IPS-NIHi7 (cell line): Measurements from ENCODE around the gene ENDOV.
"Not testable (repeated sequence)": the region's sequence is repeated elsewhere in the genome, so short reads cannot be mapped to it uniquely, and the experiment has no call there.

ENCODE experiments used
- DNase-seq: peaks from one replicate; pipeline ENCODE4 v3.0.0; 2012; ENCODE audit warnings: mixed read lengths; ENCODE audit errors: extremely low spot score

The ENDOV gene

GRCh38 chr17:80388601-80389000, 26.4 kb upstream of the ENDOV start:
- DNase-seq, result no peak

DNA sequence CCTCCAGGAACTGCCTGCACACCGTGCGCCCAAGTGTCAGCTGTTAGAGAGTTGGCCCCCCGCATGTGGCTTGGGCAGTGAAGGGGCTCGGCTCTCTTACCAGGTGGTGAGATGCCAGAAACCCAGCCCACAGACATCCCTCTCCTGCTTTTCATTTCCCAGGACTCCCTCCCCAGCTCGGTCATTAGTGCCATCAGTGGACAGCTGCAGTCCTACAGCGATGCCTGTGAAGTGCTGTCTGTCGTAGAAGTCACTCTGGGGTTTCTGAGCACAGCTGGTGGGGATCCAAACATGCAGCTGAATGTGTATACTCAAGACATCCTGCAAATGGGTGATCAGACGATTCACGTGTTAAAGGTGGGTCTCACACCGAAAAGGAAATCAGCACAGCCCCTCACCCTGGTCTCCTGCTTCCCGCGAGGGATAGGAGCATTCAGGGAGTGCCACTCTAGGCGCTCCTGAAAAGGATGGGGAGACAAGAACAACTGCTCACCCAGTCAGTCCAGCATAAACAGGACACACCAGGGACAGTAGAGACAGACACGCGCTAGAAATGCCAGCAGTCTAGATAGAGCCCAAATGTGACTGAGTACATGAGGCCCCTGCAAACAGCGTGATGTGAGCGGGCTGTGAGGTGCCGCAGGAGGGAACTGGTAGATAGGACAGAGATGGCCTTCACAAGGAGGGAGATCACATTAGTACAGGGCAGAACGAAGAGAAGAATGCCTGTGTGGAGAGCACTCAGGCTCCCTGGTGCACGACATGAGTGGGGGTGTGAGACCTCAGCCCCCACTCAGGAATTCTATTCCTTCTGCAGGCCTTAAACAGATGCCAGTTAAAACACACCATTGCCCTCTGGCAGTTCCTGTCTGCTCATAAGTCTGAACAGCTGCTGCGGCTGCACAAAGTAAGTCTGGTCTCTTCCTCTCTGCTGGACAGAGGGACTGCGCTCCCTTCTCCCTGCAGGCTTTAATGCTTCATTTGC, 25.7 kb upstream of the ENDOV start:
- DNase-seq, result peak; percentile 3

DNA sequence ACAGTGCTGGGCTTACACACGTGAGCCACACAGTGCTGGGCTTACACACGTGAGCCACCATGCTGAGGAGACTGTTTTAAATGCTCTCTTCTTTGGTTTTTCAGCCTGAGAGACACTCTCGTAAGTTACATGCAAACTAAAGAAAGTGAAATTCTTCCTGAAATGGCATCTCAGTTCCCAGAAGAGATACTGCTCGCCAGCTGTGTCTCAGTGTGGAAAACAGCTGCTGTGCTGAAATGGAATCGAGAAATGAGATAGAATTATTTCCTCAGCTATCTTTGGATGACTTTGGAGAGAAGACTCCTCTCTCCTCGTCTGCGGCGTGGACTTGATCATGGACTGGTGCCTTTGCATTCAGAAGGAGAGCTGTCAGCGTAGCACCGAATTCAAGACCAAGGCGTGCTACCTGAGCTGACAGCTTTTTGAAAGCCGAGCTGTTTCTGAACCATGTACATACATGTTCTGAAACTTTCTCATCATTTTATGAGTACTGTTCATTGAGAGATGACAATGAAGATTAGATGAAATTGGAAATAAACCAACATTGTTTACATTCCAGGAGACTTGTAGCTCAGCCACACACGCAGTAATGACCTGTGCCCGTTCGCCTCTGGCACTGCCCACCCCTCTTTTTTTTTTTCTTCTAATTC, 21.6 kb upstream of the ENDOV start:
- DNase-seq, result no peak

DNA sequence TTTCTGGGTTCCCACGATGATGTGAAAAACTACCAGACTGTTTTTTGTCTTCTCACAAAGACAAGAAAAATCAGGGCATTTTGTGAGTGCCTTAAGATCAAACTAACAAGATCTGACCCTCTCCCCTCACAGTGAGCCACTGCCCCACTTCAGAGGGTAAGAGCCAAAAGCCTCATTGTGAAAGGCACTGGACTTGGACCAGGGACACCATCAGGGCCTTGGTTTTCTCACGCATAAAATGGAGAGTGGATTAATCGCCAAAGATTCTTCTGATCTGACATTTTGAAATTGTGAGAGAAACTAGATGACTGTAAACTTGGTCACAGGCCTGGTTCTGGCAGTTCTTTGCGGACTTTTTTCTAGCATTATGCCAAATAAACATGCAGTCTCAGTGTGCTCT, 21.0 kb upstream of the ENDOV start:
- no peak for DNase-seq

DNA sequence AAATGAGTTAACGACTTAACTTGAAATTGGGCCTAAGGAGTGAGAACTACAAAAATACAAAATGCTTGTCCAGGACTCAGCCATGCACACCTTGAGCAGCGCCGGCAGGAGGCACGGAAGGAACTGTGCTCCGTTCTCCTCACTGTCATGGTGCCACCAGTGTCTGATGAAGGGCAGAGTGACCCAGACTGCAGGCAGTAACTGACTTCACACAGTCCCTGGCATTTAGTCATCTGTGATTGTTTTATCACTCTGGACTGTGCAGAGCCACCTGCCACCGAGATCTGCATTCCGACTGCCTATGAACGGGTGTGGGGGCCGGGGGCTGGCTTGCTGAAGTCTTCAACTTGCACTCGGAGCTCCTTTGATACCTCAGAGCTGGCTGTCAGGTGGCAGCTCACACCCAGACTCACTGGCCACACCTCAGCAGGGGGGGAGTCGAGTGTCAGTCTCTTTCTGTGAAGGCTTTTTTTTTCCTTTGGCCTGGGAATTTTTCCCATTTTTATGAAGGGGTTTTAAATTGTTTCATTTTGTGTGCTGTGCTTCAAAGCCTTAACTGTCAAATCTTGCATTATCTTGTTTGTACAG, 20.2 kb upstream of the ENDOV start:
- DNase-seq, result no peak

- DNase-seq, result peak; percentile 63
Measured at GRCh38 chr17:80395402-80396151, 19.4 kb upstream of the ENDOV start.

GRCh38 chr17:80396157-80397033, 18.6 kb upstream of the ENDOV start:
- DNase-seq, result no peak

GRCh38 chr17:80397034-80397387, 18.0 kb upstream of the ENDOV start:
- DNase-seq, result no peak

DNA sequence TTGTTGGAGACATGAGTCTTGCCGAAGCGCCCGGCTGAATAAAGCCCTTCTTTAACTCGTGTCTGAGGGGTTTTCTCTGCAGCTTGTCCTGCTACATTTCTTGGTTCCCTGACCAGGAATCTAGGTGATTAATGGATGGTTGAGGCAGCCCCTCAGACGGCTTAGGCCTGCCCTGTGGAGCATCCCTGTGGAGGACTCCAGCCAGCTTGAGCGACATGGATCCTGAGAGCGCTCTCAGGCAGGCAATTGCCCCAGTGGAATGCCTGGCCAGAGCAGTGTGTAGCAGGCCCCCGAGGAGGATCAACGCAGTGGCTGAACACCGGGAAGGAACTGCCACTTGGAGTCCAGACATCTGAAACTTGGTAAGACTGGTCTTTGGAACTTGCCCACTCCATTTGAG, 17.3 kb upstream of the ENDOV start:
- no peak for DNase-seq

DNA sequence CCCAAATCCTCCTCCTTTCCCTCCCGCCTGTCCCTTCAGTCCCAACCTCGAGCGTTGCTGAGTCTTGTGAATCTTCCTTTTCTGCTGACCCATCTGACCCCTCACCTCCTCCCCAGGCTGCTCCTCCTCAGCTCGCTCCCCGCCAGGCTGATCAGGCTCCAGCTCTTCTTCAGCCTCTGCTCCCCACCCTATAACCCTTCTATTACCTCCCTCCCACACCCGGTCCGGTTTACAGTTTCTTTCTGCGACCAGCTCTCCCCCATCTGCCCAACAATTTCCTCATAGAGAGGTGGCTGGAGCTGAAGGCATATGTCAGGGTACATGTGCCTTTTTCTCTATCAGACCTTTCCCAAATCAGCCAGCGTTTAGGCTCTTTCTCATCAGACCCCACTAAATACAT, 13.9 kb upstream of the ENDOV start:
- DNase-seq, result not testable (repeated sequence)

GRCh38 chr17:80402102-80402501, 12.9 kb upstream of the ENDOV start:
- DNase-seq, result not testable (repeated sequence)

GRCh38 chr17:80402959-80403358, 12.0 kb upstream of the ENDOV start:
- DNase-seq, result no peak

GRCh38 chr17:80406146-80406545, 8.8 kb upstream of the ENDOV start:
- DNase-seq, result no peak

- DNase-seq, result not testable (repeated sequence)
Measured at GRCh38 chr17:80407917-80408316, 7.0 kb upstream of the ENDOV start.

GRCh38 chr17:80408872-80409271, 6.1 kb upstream of the ENDOV start:
- no peak for DNase-seq

- DNase-seq, result no peak
Measured at GRCh38 chr17:80409626-80410025, 5.3 kb upstream of the ENDOV start.

DNA sequence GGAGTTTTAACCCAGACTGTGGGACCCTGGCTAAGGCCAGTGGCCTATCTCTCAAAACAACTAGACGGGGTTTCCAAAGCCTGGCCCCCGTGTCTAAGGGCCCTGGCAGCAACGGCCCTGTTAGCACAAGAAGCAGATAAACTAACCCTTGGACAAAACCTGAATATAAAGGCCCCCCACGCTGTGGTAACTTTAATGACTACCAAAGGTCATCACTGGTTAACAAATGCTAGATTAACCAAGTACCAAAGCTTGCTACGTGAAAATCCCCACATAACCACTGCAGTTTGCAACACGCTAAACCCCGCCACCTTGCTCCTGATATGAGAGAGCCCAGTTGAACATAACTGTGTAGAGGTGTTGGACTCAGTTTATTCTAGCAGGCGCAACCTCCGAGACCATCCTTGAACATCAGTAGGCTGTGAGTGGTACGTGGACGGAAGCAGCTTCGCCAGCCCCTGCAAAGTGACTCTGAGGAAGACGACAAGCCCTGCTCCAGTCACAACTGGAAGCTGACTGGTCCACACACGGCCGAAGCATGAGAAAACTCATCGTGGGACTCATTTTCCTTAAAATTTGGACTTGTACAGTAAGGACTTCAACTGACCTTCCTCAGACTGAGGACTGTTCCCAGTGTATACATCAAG, 4.4 kb upstream of the ENDOV start:
- DNase-seq, result not testable (repeated sequence)

- no peak for DNase-seq
Measured at GRCh38 chr17:80413771-80414507, 1.0 kb upstream of the ENDOV start.

GRCh38 chr17:80414508-80414802, 512 bp upstream of the ENDOV start:
- no peak for DNase-seq

GRCh38 chr17:80415626-80416137, 715 bp downstream of the ENDOV start:
- DNase-seq, result no peak
